ENCODE measurements around the gene INHBE.

DNA sequence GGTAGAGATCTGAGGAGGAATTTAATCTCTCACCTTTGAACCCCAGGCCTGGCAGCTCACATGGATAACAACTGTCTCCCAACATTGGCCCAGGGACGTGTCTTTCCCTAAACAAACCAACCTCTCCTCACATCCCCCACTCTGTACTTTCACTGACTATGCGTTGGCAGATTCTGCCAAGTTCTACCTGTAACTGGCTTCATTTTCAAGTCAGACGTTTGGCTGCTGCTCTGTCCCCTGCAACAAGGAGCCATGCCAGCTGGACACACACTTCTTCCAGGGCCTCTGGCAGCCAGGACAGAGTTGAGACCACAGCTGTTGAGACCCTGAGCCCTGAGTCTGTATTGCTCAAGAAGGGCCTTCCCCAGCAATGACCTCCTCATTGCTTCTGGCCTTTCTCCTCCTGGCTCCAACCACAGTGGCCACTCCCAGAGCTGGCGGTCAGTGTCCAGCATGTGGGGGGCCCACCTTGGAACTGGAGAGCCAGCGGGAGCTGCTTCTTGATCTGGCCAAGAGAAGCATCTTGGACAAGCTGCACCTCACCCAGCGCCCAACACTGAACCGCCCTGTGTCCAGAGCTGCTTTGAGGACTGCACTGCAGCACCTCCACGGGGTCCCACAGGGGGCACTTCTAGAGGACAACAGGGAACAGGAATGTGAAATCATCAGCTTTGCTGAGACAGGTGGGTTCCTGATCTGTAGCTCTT is 20.4 kb upstream of the INHBE start, which contains the start of gene INHBC:
- TF ChIP-seq, protein P1, sequence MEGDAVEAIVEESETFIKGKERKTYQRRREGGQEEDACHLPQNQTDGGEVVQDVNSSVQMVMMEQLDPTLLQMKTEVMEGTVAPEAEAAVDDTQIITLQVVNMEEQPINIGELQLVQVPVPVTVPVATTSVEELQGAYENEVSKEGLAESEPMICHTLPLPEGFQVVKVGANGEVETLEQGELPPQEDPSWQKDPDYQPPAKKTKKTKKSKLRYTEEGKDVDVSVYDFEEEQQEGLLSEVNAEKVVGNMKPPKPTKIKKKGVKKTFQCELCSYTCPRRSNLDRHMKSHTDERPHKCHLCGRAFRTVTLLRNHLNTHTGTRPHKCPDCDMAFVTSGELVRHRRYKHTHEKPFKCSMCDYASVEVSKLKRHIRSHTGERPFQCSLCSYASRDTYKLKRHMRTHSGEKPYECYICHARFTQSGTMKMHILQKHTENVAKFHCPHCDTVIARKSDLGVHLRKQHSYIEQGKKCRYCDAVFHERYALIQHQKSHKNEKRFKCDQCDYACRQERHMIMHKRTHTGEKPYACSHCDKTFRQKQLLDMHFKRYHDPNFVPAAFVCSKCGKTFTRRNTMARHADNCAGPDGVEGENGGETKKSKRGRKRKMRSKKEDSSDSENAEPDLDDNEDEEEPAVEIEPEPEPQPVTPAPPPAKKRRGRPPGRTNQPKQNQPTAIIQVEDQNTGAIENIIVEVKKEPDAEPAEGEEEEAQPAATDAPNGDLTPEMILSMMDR (IDR thresholded peaks at IDR 0.05): no peak
- TF ChIP-seq POLR2A (IDR thresholded peaks at IDR 0.05) (no peak), EP300 (IDR thresholded peaks at IDR 0.05) (no peak)

All from ovary (tissue), 3 donors.